Activated CD4-positive, alpha-beta T cell treated with anti-CD3 and anti-CD28 coated beads, Interleukin-2, Interleukin-4, amounts not matched to agents 100 ng/mL and 50 ng/mL, durations not matched to agents 16 hours and 8 hours (primary cell): ENCODE data around the gene APMAP.
A peak's percentile ranks its signal among the peaks of the same experiment; 100 is the strongest.
"Not testable (repeated sequence)": the region's sequence is repeated elsewhere in the genome, so short reads cannot be mapped to it uniquely, and the experiment has no call there.

Source experiments
- DNase-seq: peaks from one replicate; pipeline ENCODE4 v3.0.0-alpha.2; 2020; ENCODE audit warnings: low spot score

Gene APMAP

DNA sequence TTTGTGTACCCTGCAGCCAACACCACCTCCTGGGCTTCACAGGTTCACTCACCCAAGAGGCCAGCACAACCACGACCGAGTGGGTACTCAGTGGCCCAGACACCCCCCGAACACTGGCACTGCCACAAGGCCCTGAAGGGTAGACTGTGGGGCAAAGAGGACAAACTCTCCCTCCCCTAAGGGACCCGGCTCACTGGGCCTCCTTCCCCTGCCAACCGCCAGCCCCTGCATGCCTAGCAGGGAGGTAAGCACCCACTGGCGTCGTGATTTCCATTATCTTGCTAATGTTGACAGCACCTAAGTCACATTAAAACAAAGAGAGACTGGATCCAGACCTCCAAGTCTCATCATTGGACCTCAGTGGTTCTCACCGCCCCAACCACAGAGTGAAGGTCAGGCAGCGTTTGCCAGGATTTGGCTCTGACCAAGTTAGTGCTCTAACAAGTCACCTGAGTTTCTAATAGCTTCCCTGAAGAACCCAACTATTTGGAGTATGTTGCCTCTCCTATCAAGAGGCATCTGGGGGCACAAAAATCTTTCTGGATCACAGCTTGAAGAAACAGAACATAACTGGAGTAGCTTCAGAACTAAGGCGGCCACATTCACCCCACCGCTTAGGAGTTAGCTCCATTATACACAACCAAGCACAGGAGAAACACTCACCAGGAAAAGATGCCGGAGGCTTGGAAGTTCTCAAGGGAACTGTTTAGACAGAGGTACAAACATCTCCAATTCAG, 14.0 kb upstream of the APMAP start:
- DNase-seq = no peak

DNA sequence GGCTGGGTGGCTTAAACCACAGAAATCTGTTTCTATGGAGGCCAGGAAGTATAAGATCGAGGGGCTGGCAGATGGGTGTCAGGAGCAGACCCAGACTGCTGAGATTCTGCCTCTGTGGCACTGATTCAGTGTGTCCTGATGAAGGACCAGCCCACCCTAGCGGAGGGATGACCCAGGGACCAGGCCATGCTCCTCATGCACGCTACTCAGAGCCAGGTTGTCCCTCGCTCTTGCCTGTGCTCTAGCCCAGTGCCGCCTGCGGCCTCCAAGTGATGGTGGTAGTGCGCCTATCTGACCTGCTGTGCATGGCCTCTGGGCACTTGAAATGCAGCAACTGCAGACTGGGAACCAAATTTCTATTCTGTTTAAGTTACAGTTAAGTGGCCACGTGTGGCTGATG, 13.1 kb upstream of the APMAP start:
- no peak for DNase-seq

DNA sequence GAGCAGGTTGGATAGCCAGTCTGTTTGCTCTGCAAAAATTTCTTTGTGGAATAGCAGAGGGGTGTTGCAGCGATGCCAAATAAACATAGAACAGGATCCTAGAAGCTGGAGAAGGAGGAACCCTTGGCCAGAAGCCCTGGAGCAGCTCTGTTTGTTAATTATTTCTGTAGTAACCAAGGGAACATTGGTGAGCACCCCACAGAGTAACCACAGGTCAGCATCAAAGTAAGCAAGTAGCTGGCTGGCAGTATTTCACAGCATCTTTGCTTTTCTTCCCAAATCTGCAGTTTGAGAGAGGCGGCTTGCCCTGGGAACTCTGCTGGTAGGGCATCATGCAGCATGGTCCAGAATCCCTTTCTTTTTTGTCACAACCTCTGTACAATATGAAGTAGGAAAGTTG, 12.7 kb upstream of the APMAP start:
- DNase-seq = no peak

DNA sequence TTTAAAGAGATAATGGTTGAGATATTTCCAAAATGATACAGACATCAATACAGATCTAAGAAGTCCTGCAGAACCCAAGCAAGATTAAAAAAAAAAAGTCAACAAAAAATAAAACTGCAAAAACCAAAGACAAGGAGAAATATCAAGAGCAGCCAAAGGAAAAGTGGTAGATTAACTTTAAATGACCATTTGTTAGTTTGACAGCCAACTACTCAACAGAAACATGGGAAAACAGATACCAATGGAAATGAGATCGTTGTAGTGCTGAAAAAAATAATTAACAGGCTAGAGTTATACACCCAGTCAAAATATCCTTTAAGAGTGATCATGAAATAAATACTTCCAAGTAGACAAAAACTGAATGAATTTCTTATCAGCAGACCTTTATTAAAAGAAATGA, 10.5 kb upstream of the APMAP start:
- no peak for DNase-seq

DNA sequence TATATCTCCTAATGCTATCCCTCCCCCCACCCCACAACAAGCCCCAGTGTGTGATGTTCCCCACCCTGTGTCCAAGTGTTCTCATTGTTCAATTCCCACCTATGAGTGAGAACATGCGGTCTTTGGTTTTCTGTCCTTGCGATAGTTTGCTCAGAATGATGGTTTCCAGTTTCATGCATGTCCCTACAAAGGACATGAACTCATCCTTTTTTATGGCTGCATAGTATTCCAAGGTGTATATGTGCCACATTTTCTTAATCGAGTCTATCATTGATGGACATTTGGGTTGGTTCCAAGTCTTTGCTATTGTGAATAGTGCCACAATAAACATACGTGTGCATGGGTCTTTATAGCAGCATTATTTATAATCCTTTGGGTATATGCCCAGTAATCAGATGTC, 8.8 kb upstream of the APMAP start:
- DNase-seq = not testable (repeated sequence)

DNA sequence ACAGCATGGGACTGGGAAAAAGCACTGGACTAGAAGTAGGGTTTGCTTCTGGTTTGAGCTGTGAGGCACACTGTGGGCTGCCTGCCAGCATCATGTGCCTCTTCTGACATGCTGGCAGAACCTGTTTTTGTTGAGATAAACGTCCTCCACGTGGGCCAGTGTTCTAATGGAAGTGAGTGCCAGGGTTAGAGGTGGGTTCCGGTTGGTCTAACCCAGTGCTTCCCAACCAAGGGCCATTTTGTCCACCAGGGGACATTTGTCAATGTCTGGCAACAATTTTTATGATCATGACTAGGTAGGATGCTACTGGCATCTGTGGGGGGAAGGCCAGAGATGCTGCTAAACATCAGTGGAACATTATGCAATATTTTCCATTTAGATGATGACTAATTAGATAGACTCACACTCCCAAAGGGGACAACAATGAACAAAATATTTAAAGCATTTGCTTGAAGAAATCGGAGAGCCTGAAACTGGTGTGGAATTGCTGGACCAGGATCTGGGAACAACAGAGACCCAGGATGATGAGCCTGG, 7.8 kb upstream of the APMAP start:
- DNase-seq = no peak

DNA sequence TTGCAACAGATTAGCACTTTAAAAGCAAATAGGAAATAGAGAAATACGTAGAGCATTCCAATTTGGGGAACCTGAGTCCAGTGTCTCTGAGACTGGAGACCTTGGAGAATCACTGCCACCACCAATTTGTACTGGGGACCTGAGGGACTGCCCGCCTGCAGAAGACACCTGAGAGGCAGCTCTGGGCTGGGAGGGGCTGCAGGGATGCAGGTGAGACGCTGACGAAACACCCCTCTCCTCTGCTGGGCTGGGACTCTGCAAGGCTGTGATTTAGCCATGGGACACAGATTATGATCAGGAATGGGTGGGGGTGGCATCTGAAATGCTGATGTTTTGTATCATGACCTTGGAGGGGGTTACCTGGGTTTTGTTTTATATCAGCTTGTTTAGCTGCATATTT, 7.0 kb upstream of the APMAP start:
- DNase-seq = no peak

DNA sequence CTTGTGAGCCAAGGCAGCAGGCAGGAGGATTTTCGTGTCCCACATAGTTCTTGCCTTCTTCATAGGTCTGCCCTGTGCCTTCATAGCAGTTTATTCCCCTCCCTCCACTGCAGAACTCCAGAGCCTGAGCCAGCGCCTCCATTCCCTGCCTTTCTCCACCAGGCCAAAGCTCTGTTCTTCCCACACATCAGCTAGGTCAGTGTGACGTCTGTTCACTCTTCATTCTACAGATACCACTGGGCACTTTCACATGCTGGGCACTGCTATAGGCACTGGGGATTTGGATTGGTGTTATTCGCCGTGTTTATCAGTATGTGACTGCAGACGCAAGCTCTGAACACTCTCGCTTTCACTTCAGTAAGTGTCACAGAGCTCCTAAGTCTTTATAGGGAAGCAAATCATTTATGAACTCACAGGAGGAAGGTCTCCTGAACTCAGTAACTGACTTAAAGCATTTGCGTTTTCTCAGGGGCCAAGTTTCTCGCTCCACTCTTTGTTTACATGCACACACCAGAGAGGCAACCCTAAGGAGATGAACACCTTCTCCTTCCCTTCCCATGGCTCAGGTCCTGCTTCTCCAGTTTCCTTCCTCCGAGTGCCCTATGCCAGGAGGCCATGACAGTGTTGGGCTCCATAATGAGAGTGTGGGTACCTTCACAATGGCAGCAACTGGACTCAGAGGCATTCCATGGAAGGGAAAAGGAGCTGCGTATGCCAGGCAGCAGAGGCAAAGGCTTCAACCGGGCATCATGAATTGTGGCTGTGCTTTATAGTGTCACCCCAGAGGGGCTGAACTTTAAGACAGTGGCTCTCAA, 6.3 kb upstream of the APMAP start:
- DNase-seq = no peak

DNA sequence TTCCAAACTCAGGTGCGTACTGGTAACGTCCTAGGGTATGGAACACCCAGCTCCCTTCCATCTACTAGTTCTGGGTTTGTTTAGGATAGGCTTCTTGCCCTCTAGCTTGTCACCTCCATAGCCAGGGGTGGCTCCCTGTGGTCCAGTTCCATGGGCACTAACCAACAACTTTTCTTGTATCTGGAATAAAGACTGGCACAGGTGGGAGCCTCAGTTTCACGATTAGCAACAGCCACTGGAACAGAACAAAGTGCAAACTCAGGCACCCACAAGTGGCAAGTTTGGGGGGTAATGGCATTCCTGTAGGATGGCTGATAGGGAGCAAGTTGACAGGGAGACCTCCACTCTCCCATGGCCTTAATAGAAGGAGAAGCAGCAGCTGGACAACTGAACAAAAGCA, 5.6 kb upstream of the APMAP start:
- no peak for DNase-seq

DNA sequence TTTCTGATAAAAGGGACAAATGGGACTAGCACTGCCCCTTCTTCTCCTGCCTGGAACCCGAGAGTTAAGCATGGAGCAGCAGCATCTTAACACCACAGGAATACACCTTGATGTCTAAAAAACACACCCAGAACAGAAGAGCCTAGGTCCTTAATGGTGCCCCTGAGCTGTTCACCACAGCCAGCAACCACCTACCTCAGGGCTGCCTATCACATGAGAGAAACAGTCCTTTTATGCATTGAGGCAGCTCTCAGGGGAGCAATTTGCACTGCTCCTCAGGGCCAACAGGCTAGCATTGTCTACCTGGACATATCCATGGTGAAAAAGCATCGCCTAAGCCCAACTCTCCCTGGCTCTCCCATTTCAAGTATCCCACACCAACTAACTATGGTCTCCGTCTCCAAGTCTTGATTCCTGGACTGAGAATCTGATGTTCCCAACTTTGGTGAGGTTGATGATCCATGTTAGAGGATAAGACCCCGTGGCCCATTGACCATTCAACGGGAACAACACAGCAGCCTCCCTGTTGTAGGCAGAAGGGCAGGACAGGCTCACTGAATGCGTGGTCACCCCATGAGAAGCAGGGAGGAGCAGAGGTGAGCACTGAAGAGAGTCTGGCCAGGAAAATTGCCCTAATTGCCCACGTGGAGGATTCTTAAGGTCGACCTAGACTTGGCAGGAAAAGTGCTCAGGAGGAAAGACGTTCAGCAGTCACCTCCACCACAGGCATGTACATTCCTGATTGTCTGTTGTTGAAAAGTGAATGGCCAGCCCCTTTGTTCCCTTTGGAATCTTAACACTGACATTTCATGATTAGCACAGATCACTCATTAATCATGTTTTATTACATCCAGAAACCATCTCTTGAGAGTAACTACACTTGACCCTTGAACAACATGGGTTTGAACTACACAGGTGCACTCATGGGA, 4.2 kb upstream of the APMAP start:
- DNase-seq = no peak

DNA sequence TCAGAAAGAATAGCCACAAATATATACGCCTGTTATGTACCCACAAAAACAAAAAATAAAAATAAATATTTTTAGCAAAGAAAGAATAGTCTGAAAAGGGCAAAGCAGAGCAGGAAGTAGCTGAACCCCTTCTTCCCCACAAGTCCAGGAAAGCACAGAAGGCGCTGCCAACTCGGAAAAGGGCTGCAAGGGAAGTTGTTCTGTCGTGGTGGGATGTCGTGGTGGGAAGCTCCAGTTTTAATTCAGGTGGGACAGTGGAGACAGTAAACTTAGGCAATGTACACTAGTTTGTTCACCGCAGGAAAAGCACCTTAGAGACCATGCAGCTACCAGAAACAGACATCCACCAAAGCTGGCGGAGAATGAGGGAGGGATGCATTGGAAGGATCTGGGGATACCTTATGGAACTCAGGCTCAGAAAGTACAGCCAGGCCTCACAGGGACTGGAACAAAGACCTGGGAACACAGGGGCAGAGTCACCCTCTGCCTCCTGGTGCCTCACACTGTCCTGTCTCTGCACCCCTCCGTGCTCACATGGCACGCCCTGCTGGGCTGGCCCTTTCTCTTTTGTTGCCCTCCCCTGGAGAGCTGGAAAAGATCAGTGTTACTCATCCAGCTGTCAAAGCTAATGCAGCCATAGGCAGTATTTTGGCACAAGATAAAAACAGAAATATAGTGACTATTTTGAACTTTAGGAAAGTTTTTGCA, 3.3 kb upstream of the APMAP start:
- DNase-seq = no peak

DNA sequence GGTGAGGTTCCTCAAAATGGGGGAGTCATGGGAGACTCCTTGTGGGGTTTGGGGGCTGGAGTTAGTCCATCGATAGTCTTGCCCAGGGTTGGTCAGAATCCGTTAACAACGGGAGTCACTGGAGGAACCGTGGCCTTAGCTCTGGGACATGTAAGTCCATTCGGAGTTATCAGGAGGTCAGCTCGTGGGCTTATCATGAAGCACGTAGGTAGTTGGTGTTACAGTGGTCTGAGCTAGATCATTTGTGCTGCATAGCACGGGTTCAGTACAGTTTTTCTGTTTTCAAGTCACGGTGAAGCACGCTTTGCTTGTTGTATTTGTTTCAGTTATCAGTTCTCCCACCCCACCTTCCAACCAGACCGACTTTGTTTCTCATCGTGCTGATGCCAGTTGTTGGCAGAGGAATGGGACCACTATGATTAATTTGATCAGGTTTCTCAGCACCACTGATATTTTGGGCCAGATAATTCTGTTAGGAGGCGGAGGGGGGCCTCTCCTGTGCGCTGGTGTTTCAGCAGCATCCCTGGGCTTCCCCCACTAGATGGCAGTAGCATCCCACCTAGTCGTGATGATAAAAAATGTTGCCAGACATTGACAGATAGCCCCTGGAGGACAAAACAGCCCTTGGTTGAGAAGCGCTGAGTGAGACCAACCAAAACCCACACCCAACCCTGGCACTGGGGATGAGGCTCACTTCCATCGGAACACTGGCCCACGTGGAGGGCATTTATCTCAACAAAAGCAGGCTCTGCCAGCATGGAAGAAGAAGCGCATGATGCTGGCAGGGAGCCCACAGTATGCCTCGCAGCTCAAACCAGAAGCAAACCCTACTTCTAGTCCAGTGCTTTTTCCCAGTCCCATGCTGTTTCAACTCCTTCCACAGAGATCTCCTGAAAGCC, 2.2 kb upstream of the APMAP start:
- DNase-seq = peak; percentile 83

DNA sequence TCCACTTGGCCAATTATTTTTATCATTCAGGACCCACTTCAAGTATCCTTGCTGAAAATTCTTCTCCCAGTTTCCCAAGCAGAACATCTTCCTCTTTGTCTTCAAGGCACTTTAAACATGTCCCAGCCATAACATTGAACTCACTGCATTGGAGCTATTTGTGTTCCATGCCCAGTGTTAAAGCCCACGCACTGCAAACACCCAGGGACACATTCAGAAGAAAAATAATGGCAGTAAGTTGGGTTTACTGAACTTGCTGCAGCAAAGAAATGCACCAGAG, 1.6 kb upstream of the APMAP start:
- DNase-seq = no peak

DNA sequence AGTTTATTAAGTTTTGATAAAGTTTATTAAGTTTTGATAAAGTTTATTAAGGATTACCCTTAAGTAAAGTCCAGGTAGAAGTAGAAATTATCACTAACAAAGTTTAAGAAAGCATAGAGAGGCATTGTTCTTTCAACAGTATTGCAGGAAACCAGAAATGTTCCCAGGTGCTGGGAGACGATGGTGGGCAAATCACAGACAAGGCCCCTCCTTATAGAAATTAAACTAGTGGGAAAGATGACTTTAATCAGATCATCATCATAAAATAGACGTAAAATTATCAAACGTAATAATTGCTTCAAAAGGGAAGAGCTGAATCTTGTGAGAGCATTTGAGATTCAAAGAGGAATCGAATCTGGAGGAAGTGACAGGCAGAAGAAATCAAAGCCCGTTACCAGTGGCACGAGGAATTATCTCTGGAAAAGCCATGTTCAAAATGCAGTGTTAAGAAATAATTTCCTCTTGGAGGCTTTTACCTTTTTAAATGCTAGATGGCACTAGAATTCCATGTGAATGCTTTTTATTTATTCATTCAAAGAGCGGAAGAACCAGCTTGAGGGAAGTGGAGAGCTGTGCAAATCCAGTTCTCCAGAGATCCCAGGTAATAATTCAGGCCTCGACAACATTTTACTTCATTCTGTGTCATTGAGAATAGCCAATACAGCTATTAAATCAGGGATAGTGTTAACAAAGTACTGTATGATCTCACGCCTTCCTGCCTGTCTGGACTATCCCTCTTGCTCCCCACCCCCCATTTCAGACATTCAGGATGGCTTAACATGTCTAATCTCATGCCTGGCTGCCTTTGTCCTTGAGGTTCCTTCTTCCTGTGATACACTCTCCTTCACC, 1.0 kb upstream of the APMAP start:
- DNase-seq = no peak

DNA sequence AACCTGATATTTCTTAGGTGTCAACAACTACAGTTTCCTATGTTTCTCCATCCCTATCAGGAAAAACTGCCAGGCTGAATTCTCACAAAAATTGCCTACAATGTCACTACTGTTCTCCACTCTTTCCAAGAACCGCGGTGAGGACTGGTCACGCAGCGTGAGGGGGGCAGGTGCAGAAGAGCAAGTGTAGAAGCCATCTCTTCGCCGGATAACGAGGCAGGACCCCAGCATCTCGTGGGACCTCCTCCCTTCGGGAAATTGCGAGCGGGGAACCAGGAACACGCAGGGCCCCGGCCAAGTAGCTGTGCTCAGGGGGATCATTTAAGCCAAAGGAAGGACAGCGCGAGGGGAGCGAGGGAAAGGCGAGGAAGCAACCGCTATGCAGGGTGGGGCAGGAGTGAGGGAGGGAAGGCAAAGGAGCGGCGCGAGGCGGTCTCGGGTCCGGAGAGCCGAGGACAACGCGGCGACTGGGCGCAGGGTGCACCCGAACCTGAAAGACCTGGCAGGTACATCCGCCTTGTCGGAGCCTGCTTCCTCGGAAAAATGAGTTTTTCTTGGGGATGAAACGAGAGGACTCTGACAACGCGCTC, 559 bp downstream of the APMAP start:
- DNase-seq = peak; percentile 15

DNA sequence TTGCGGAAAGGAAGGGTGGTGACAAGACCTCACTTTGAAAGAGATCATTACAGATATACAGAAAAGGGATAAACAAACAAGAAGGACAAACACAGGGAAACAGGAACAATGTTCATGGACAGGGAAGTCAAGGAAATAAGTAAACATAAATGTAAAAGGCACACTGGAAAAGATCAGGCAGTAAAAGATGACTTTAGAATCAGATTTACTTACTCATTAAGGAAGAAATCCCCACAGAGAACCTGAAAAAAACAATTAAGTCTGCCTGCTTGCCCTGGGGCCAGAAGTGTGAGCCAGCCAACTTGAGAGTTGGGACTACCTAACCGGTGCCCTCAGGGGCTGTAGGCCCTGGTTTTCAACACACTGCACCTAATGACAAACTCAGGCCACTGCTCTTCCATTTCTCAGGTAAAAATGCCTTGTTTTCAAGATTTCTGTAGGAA, 1.7 kb downstream of the APMAP start:
- no peak for DNase-seq

DNA sequence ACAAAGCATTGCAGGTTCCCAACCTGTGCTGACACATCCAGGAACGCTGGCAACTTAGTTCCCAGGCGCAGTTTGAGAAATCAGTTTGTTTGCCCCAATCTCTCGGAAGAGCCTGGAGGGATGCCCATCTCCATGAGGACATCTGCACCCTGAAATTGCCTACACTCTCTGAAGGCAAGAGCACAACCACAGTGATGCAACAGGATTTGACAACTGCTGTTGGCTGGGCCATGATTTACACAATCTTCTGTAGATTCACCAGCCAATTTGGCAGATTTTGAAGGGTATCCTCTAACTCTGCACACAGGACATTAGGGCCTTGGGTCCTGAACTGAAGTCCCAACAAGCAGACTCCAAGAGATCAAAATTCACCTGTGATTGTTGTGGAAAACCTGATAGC, 3.4 kb downstream of the APMAP start:
- DNase-seq = no peak

DNA sequence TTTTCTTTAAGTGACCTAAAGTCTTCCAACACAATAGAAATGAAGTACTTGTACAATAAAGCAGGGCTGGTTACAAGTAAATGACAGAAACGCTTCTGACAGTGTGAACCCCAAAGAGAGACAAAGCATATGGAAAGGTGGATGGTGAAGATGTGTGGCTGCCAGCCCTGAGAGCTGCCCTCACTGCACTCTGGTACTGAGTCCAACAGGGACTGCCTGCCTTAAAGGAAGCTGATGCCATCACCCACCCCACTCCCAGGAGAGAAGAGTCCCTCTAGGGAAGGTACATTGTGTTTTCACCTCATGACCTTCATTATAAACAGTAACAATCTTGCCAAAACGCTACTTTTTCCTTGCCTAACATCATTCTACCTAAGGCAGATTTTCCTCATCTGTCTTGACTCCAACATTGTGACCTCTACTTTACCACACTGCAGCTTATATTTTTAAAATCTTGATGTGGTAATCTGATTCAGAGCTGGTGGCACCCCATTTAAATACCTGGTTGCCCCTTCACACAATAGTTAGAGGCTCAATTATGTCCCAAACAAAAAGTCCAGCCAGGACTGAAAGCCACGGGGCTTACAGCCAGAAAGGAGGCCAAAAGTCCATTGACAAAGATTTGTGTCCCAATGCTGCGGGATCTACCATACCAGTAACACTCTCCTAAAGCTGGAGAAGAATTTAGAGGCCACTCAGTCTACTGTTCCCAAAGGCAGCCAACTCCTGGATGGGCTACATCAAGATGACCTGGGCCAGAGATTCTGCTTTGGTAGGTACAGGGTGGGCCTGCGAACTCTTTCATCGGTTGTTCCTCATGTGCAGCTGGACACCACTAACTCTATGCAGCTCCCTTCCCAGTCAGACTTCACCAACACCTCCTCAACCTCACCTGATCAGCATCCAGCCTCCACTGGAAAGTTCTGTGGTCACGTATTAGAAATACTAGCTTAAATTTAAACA, 4.4 kb downstream of the APMAP start:
- no peak for DNase-seq
